ENCODE data around the gene ERN1. TPM values are rescaled to one million over a fixed set of nuclear protein-coding genes. Genes with fewer than 3 reads are reported as not detected.
A peak's percentile ranks its signal among the peaks of the same experiment; 100 is the strongest.
"Not testable (repeated sequence)": the region's sequence is repeated elsewhere in the genome, so short reads cannot be mapped to it uniquely, and the experiment has no call there.

The ERN1 gene
- total RNA-seq (1 to 10 TPM; 6.3 to 6.9 TPM), polyA plus RNA-seq (ENCODE audit: insufficient read length in 2 of 2) (1 to 10 TPM; 4.0 to 5.6 TPM)
- long read RNA-seq, donor 1, partial matches to known transcripts = 0 of 1 reads
- long read RNA-seq, donor 1, other reads (novel, unspliced or antisense) = 0 of 1 reads
- long read RNA-seq, donor 2, partial matches to known transcripts = 0 of 1 reads
- long read RNA-seq, donor 2, other reads (novel, unspliced or antisense) = 0 of 1 reads
- long read RNA-seq, donor 3 = 0 reads
- long read RNA-seq, donor 4, transcript ERN1-208 (1 exons, 2,068 nt) = major isoform, 6 of 6 reads
- long read RNA-seq, donor 4, partial matches to known transcripts = 0 of 6 reads
- long read RNA-seq, donor 4, other reads (novel, unspliced or antisense) = 0 of 6 reads

DNA sequence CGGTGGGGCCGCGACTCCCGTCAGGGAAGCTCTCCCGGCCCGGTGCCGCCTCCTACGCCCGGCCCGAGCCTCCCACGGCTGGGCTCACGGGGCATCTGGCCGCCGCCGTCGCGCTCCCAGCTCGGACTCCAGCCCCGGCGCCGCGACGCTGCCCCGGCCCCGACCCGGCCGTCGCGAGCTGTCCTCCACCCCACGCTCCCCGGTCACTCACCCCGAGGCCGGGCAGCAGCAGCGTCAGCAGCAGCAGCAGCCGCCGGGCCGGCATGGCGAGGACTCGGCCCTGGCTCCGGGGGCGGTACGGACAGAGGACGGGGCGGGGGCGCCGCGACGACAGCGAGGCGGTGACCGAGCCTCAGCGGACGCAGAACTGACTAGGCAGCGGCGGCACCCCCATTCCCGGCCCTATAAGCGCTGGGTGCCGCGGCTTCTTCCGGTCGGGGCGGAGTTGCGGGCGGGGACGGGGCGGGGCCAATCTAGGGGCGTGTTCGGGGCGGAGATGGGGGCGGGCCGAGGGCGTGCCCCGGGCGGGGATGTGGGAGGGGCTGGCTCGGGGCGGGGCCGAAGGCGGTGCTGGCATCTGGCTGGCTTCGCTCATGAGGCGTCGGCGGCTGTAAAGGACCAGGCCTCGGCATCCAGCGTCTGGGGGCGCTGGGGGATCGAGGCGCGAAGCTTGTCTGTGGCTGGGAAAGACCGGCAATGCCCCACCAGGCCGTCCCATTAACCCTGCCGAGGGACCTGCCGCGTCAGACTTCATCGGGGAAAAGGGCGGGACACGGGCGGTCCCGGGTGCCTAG lies at the start of gene ERN1:
ERN1 (minus strand) TSS at position 380 of the 794 bp plus-strand sequence; CDS start at position 265, 115 bp downstream.
- under 1% methylated on average over 94 of the region's 98 CpGs for WGBS (ENCODE audit: insufficient coverage)
- Histone ChIP-seq H3K9me3 (ENCODE audit: control insufficient read depth, insufficient read depth, low read length) (no peaks in the 10 kb centered on the region), H3K4me3 (ENCODE audit: low read depth, low read length) (peak within 1 kb of the TSS; percentile 59), H3K27ac (ENCODE audit: low read depth, low read length) (peak within 1 kb of the TSS; percentile 83), H3K36me3 (ENCODE audit: control insufficient read depth, insufficient read depth, low read length) (no peaks in the 10 kb centered on the region), H3K27me3 (ENCODE audit: control insufficient read depth, insufficient read depth, low read length) (no peaks in the 10 kb centered on the region), H3K4me1 (ENCODE audit: control insufficient read depth, insufficient read depth, low read length) (peaks cover 9% of the 10 kb centered on the region)
- peak; percentile 68 to 97 (median 86) for DNase-seq (ENCODE audit: low read depth in 4 of 6, low spot score in 6 of 6)

DNA sequence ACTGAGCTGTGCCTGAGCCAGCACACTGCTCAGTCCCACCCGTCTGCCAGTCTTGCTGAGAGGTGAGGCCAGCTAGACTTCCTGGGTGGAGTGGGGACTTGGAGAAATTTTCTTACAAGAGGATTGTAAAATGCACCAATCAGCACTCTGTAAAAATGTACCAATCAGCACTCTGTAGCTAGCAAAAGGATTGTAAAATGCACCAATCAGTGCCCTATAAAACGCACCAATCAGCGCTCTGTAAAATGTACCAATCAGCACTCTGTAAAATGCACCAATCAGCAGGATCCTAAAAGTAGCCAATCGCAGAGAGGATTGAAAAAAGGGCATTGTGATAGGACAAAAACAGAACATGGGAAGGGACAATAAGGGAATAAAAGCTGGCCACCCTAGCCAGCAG lies 49.1 kb upstream of the ERN1 start:
- WGBS (ENCODE audit: insufficient coverage) = 100% methylated on average over 1 of the region's 4 CpGs
- DNase-seq (ENCODE audit: low read depth in 4 of 6, low spot score in 6 of 6); H3K36me3 ChIP-seq (ENCODE audit: control insufficient read depth, insufficient read depth, low read length); H3K27me3 ChIP-seq (ENCODE audit: control insufficient read depth, insufficient read depth, low read length); H3K4me3 ChIP-seq (ENCODE audit: low read depth, low read length); H3K27ac ChIP-seq (ENCODE audit: low read depth, low read length); H3K4me1 ChIP-seq (ENCODE audit: control insufficient read depth, insufficient read depth, low read length); H3K9me3 ChIP-seq (ENCODE audit: control insufficient read depth, insufficient read depth, low read length): not testable (repeated sequence)

DNA sequence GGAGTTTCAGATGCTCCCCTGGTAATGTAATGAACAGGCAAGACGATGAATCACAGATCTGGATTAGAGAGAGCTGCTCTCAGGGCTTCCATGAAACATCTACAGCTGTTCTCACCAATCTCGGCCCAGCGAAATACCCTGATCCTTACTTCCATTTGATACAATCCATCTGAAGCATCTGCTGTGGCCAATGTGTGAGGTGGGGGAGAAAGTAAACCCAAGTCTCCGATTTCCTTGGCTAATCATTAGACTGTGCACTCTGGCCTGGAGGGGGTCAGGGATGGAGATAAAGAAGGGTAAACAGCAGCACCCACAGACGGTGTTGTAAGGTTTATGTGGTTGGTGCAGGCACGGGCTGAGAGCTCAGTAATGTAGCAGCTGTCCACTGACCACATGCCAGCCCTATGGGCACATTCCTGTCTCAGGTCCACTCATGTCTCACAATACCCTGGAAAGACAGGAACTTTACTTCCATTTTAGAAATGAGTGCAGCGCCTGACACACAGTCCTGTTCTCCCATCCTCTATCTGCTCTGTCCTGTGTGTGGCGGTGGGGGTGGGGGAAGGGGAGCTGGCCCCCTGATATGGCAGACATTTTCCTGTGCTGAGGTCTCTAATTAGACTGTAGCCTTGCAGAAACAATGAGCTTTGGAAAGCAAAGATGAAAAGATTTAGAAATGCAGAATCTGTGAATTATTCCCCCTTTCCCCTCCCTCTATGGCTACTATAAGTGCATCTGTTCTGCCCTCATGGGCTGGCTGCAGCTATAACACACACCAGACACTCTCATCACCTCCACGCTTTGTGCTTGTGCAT lies 48.3 kb upstream of the ERN1 start:
- DNase-seq (ENCODE audit: low read depth in 4 of 6, low spot score in 6 of 6) = no peak
- Histone ChIP-seq H3K36me3 (ENCODE audit: control insufficient read depth, insufficient read depth, low read length) (peaks cover 8% of the 10 kb centered on the region), H3K4me3 (ENCODE audit: low read depth, low read length) (no peak overlapping the region), H3K27me3 (ENCODE audit: control insufficient read depth, insufficient read depth, low read length) (no peaks in the 10 kb centered on the region), H3K9me3 (ENCODE audit: control insufficient read depth, insufficient read depth, low read length) (no peaks in the 10 kb centered on the region), H3K27ac (ENCODE audit: low read depth, low read length) (no peak overlapping the region), H3K4me1 (ENCODE audit: control insufficient read depth, insufficient read depth, low read length) (no peaks in the 10 kb centered on the region)
- 66% methylated on average over 5 of the region's 9 CpGs for WGBS (ENCODE audit: insufficient coverage)

DNA sequence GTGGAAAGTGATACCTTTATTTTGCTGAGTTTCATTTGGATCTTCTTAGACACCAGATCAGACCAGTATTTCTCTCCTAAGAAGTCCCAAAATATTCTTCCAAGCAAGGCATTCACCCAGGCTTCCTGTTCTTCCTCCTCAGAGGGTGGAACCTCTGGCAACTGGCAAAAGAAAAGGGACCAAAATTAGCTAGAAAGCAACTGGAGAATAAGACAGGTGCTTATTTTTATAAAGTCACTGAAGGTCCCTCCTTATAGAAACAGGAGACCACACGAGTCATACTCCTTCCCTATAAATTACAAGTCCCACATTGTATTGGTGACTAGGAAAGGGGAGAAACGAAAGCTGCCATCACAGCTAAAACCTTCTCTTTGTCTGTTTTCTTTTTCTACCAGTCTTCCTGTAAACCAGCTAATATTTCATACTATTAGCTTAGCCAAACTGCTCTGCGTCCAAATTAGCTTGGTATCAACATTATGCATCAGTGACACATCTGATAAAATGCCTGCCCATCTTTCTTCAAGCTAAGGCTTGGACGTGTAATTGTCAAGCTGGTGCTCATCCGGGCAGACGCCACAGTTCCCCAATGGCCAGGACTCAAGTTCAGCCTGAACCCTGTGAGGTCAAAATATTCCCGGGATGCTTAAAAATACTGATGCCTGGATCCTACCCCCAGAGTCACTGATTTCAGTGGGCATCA lies 47.5 kb upstream of the ERN1 start:
- Histone ChIP-seq H3K4me3 (ENCODE audit: low read depth, low read length) (no peak overlapping the region), H3K27ac (ENCODE audit: low read depth, low read length) (peak overlapping the region; percentile 26), H3K4me1 (ENCODE audit: control insufficient read depth, insufficient read depth, low read length) (no peaks in the 10 kb centered on the region), H3K9me3 (ENCODE audit: control insufficient read depth, insufficient read depth, low read length) (no peaks in the 10 kb centered on the region), H3K36me3 (ENCODE audit: control insufficient read depth, insufficient read depth, low read length) (peaks cover 8% of the 10 kb centered on the region), H3K27me3 (ENCODE audit: control insufficient read depth, insufficient read depth, low read length) (no peaks in the 10 kb centered on the region)
- no peak for DNase-seq (ENCODE audit: low read depth in 4 of 6, low spot score in 6 of 6)
- 88% methylated on average over 5 of the region's 7 CpGs for WGBS (ENCODE audit: insufficient coverage)

DNA sequence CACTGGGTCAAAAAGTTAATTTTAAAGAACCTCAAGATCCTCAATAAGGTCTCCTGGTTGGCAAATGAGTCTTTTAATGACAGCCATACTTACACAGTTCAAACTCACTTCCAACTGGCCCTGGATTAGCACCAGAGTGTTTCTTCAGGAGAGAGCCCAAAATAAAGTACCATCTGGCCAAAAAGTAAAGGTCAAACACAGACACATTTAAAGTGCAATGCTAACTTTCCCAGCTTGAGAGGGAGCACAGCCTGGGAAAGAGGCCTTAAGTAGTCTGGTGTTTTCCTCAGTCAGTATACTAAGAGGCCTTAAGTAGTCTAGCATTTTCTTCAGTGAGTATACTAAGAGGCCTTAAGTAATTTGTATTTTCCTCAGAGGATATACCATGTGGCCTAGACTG lies 46.6 kb upstream of the ERN1 start:
- peaks cover 11% of the 10 kb centered on the region for H3K36me3 ChIP-seq (ENCODE audit: control insufficient read depth, insufficient read depth, low read length)
- DNase-seq (ENCODE audit: low read depth in 4 of 6, low spot score in 6 of 6) = peak in 1 of 6 donors; percentile 51
- H3K4me3 ChIP-seq (ENCODE audit: low read depth, low read length) = no peak overlapping the region
- peak overlapping the region; percentile 26 for H3K27ac ChIP-seq (ENCODE audit: low read depth, low read length)
- no peaks in the 10 kb centered on the region for H3K9me3 ChIP-seq (ENCODE audit: control insufficient read depth, insufficient read depth, low read length)
- H3K4me1 ChIP-seq (ENCODE audit: control insufficient read depth, insufficient read depth, low read length) = no peaks in the 10 kb centered on the region
- no peaks in the 10 kb centered on the region for H3K27me3 ChIP-seq (ENCODE audit: control insufficient read depth, insufficient read depth, low read length)

DNA sequence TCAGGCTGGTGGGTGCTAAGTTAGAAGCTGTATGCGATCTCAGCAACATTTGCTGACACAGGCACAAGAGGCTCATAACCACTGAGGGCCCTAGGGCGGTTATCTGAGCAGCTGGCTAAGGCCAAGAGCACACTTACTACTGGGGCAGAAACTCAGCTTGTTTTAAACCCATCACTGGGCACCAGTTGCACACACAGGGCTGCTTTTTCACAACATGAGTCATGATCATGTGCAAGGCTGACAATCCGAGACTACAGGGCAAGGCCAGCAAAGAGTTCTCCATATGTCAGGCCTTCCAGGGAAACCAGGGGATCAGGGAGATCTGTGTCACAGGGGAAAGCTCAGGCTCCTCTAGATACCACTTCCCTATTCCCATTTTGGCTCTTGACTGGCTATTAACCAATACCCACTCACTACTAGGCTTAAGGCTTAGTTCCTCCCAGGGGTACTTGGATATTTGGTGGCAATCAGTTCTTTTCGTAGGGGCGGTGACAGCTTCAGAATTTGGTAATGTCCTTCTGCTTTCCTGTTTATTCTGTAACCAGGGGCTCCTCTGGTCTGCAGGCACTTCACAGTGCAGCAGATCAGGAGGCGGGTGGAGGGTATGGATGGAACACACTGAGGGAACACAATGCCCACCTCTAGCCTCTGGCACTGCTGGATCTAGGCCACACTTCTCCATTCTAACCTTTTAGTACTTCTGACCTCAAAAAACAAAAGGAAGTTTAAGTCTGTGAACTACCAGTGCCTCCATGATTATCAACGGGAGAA lies 44.9 kb upstream of the ERN1 start:
- no peak overlapping the region for H3K4me3 ChIP-seq (ENCODE audit: low read depth, low read length)
- H3K9me3 ChIP-seq (ENCODE audit: control insufficient read depth, insufficient read depth, low read length) = no peaks in the 10 kb centered on the region
- H3K27me3 ChIP-seq (ENCODE audit: control insufficient read depth, insufficient read depth, low read length) = no peaks in the 10 kb centered on the region
- peaks cover 24% of the 10 kb centered on the region for H3K36me3 ChIP-seq (ENCODE audit: control insufficient read depth, insufficient read depth, low read length)
- H3K27ac ChIP-seq (ENCODE audit: low read depth, low read length) = no peak overlapping the region
- 91% methylated on average over 4 of the region's 7 CpGs for WGBS (ENCODE audit: insufficient coverage)
- no peaks in the 10 kb centered on the region for H3K4me1 ChIP-seq (ENCODE audit: control insufficient read depth, insufficient read depth, low read length)
- no peak for DNase-seq (ENCODE audit: low read depth in 4 of 6, low spot score in 6 of 6)

DNA sequence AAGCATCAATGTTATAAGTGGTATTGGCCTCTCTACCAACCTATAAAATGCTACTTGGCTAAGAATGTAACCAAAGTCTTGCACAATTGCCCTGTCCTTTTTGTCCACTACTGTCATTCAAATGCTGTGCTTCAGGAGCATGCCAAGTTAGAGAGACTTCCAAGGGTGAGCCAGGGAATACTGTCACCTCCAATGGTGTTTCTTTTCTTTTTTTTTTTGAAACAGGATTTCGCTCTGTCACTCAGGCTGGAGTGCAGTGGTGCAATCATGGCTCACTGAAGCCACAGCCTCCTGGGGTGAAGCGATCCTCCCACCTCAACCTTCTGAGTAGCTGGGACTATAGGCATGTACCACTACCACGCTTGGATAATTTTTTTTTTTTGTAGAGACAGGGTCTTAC lies 43.7 kb upstream of the ERN1 start:
- 89% methylated on average over 1 of the region's 3 CpGs for WGBS (ENCODE audit: insufficient coverage)
- H3K4me1 ChIP-seq (ENCODE audit: control insufficient read depth, insufficient read depth, low read length) = no peaks in the 10 kb centered on the region
- H3K36me3 ChIP-seq (ENCODE audit: control insufficient read depth, insufficient read depth, low read length) = peaks cover 23% of the 10 kb centered on the region
- H3K4me3 ChIP-seq (ENCODE audit: low read depth, low read length) = no peak overlapping the region
- H3K27ac ChIP-seq (ENCODE audit: low read depth, low read length) = no peak overlapping the region
- no peaks in the 10 kb centered on the region for H3K27me3 ChIP-seq (ENCODE audit: control insufficient read depth, insufficient read depth, low read length)
- no peak for DNase-seq (ENCODE audit: low read depth in 4 of 6, low spot score in 6 of 6)
- no peaks in the 10 kb centered on the region for H3K9me3 ChIP-seq (ENCODE audit: control insufficient read depth, insufficient read depth, low read length)

DNA sequence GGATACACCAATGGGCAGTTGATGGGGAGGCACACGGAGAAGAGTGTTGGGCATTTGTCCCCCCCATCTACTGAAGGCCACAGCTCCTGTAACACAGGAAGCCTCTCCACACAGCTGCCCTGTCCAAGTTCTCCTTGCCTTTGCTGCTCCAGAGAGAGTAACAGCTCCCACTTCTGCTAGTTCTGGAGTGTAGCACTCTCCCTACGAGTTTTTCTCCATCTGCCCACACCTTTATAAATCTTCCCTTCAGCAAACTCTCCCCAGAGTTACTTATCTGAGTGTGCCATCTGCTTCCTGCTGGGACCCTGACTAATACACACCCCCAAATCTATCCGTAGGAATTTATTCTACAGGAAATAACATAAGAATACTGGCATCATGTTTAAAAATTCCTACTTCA lies 42.6 kb upstream of the ERN1 start:
- peaks cover 22% of the 10 kb centered on the region for H3K36me3 ChIP-seq (ENCODE audit: control insufficient read depth, insufficient read depth, low read length)
- no peak for DNase-seq (ENCODE audit: low read depth in 4 of 6, low spot score in 6 of 6)
- no peak overlapping the region for H3K4me3 ChIP-seq (ENCODE audit: low read depth, low read length)
- no peak overlapping the region for H3K27ac ChIP-seq (ENCODE audit: low read depth, low read length)
- no peaks in the 10 kb centered on the region for H3K27me3 ChIP-seq (ENCODE audit: control insufficient read depth, insufficient read depth, low read length)
- 100% methylated on average over 1 of the region's 3 CpGs for WGBS (ENCODE audit: insufficient coverage)
- H3K4me1 ChIP-seq (ENCODE audit: control insufficient read depth, insufficient read depth, low read length) = no peaks in the 10 kb centered on the region
- H3K9me3 ChIP-seq (ENCODE audit: control insufficient read depth, insufficient read depth, low read length) = no peaks in the 10 kb centered on the region
